GM20431 (cell line): Measurements from ENCODE around the gene FITM1.

ENCODE experiments used
- in situ Hi-C: fragments of 300-500 bp; cut with MseI, MboI; formaldehyde crosslinking; loops from one replicate; pipeline ENCODE4 v1.15.0; 2020; ENCODE audit warnings: low sequenced_read_pairs; ENCODE audit not compliant: unreplicated experiment

Gene FITM1

GRCh38 chr14:24179294-24179960 lies 49.0 kb downstream of the FITM1 start:
- in situ Hi-C loops: no loop called here

GRCh38 chr14:24179961-24180796 lies 49.7 kb downstream of the FITM1 start:
- in situ Hi-C loops: no loop called here

- in situ Hi-C loops: no loop called here
Measured at GRCh38 chr14:24181371-24182077, 51.1 kb downstream of the FITM1 start.
